GM23338 (cell line): ENCODE results near the gene ALDH1A2.

Experiments
- CREB1 ChIP-seq: fragments of 250-450 bp; sonication (Bioruptor Pico); IDR thresholded peaks from 2 replicates; pipeline ENCODE4 v1.5.0; 2020; ENCODE audit warnings: low read depth, mild to moderate bottlenecking, moderate library complexity
- CTCF ChIP-seq, 2 experiments: fragments of 200-600 bp in 1 of 2; sonication (generic) in 1 of 2; conservative IDR thresholded peaks; 2 replicates each; pipeline versions ENCODE4 v1.5.1 to v1.6.1; 2016 to 2017; ENCODE audit warnings: antibody characterized with exemption in 2 of 2, low read depth in 2 of 2, mild to moderate bottlenecking in 2 of 2, moderate library complexity in 1 of 2
- ETS1 ChIP-seq: IDR thresholded peaks from 2 replicates; pipeline ENCODE4 v1.6.1; 2016; ENCODE audit warnings: antibody characterized with exemption
- EZH2 ChIP-seq: fragments of 200-600 bp; sonication (generic); IDR thresholded peaks from one replicate; pipeline ENCODE4 v1.8.0; 2017; ENCODE audit warnings: antibody characterized with exemption, mild to moderate bottlenecking, low read depth; ENCODE audit not compliant: unreplicated experiment
- EZH2phosphoT487 ChIP-seq: fragments of 200-600 bp; sonication (generic); IDR thresholded peaks from one replicate; pipeline ENCODE4 v1.8.1; 2018; ENCODE audit warnings: antibody characterized with exemption; ENCODE audit not compliant: unreplicated experiment
- JUNB ChIP-seq: IDR thresholded peaks from one replicate; pipeline ENCODE4 v1.6.1; 2016; ENCODE audit warnings: antibody characterized with exemption; ENCODE audit not compliant: unreplicated experiment
- NANOG ChIP-seq: IDR thresholded peaks from 2 replicates; pipeline ENCODE4 v1.6.1; 2016; ENCODE audit warnings: antibody characterized with exemption, borderline replicate concordance
- POLR2AphosphoS5 ChIP-seq: IDR thresholded peaks from 2 replicates; pipeline ENCODE4 v1.6.1; 2016; ENCODE audit warnings: antibody characterized with exemption, low read depth
- REST ChIP-seq: IDR thresholded peaks from one replicate; pipeline ENCODE4 v1.6.1; 2018; ENCODE audit warnings: antibody characterized with exemption; ENCODE audit not compliant: unreplicated experiment
- ZNF114 ChIP-seq: fragments of 250-450 bp; sonication (Bioruptor Pico); IDR thresholded peaks from 2 replicates; pipeline ENCODE4 v1.5.0; 2020; ENCODE audit warnings: mild to moderate bottlenecking, moderate library complexity
- ZNF331 ChIP-seq: fragments of 250-450 bp; sonication (Bioruptor Pico); IDR thresholded peaks from 2 replicates; pipeline ENCODE4 v1.5.0; 2020; ENCODE audit warnings: low read depth, mild to moderate bottlenecking, moderate library complexity
- TF ChIP-seq, protein P1 (sequence below): fragments of 250-450 bp; sonication (Bioruptor Pico); IDR thresholded peaks from 2 replicates; pipeline ENCODE4 v1.5.0; 2020; ENCODE audit warnings: mild to moderate bottlenecking, moderate library complexity

- no peak for TF ChIP-seq CTCF (conservative IDR thresholded peaks at IDR 0.05; ENCODE audit: low read depth in 2 of 2)
- no peak for TF ChIP-seq EZH2phosphoT487
- TF ChIP-seq POLR2AphosphoS5 = no peak
- TF ChIP-seq JUNB = no peak
- no peak for TF ChIP-seq EZH2
- TF ChIP-seq ETS1 = no peak
- TF ChIP-seq, protein P1, sequence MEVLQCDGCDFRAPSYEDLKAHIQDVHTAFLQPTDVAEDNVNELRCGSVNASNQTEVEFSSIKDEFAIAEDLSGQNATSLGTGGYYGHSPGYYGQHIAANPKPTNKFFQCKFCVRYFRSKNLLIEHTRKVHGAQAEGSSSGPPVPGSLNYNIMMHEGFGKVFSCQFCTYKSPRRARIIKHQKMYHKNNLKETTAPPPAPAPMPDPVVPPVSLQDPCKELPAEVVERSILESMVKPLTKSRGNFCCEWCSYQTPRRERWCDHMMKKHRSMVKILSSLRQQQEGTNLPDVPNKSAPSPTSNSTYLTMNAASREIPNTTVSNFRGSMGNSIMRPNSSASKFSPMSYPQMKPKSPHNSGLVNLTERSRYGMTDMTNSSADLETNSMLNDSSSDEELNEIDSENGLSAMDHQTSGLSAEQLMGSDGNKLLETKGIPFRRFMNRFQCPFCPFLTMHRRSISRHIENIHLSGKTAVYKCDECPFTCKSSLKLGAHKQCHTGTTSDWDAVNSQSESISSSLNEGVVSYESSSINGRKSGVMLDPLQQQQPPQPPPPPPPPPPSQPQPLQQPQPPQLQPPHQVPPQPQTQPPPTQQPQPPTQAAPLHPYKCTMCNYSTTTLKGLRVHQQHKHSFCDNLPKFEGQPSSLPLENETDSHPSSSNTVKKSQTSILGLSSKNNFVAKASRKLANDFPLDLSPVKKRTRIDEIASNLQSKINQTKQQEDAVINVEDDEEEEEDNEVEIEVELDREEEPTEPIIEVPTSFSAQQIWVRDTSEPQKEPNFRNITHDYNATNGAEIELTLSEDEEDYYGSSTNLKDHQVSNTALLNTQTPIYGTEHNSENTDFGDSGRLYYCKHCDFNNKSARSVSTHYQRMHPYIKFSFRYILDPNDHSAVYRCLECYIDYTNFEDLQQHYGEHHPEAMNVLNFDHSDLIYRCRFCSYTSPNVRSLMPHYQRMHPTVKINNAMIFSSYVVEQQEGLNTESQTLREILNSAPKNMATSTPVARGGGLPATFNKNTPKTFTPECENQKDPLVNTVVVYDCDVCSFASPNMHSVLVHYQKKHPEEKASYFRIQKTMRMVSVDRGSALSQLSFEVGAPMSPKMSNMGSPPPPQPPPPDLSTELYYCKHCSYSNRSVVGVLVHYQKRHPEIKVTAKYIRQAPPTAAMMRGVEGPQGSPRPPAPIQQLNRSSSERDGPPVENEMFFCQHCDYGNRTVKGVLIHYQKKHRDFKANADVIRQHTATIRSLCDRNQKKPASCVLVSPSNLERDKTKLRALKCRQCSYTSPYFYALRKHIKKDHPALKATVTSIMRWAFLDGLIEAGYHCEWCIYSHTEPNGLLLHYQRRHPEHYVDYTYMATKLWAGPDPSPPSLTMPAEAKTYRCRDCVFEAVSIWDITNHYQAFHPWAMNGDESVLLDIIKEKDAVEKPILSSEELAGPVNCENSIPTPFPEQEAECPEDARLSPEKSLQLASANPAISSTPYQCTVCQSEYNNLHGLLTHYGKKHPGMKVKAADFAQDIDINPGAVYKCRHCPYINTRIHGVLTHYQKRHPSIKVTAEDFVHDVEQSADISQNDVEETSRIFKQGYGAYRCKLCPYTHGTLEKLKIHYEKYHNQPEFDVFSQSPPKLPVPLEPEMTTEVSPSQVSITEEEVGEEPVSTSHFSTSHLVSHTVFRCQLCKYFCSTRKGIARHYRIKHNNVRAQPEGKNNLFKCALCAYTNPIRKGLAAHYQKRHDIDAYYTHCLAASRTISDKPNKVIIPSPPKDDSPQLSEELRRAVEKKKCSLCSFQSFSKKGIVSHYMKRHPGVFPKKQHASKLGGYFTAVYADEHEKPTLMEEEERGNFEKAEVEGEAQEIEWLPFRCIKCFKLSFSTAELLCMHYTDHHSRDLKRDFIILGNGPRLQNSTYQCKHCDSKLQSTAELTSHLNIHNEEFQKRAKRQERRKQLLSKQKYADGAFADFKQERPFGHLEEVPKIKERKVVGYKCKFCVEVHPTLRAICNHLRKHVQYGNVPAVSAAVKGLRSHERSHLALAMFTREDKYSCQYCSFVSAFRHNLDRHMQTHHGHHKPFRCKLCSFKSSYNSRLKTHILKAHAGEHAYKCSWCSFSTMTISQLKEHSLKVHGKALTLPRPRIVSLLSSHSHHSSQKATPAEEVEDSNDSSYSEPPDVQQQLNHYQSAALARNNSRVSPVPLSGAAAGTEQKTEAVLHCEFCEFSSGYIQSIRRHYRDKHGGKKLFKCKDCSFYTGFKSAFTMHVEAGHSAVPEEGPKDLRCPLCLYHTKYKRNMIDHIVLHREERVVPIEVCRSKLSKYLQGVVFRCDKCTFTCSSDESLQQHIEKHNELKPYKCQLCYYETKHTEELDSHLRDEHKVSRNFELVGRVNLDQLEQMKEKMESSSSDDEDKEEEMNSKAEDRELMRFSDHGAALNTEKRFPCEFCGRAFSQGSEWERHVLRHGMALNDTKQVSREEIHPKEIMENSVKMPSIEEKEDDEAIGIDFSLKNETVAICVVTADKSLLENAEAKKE (CRISPR knock-in tag) = no peak
- TF ChIP-seq ZNF114 (CRISPR knock-in tag) = no peak
- TF ChIP-seq REST = no peak
- no peak for TF ChIP-seq CREB1
- no peak for TF ChIP-seq NANOG
- TF ChIP-seq ZNF331 (CRISPR knock-in tag) = no peak
Measured at GRCh38 chr15:58053315-58054153, 12.0 kb downstream of the ALDH1A2 start.
